ENCODE measurements around the gene HDAC9. TPM values are rescaled to one million over a fixed set of nuclear protein-coding genes. Genes with fewer than 3 reads are reported as not detected.

The HDAC9 gene
- total and polyA plus RNA-seq, 2 donors (not counting 1 experiment from before 2014, with no cell fraction given): 2.9 to 7.9 TPM

DNA sequence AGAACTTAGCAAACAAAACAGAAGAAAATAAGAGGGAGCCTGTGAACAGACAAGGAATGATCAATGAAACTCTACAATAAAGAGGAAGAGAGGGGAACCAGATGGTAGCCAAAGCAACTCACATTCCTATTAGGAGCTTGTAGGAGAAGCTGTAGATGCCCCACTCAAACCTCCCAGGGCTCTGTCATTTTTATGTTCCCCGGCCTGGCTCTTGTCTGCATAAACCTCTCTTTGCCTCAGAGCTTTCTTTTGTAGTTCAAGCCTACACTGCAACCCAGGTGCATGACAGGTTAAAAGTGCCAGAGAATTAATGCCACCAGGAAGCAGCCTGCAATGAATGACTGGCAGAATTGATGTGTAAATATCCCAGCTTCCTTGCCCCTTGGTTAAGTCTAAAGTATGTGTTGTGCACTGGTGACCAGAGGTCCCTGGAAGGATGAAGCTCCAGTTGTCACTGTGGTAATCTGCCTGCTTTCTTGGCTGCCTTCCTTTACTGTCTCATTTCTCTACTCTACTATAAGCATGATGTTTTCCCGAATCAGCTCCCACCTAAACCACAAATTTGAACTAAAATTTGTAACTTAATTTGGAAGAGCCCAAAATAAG is 40.4 kb downstream of the HDAC9 start:
- Histone ChIP-seq H3K4me1 (ENCODE audit: control insufficient read depth, extremely low read depth, insufficient read depth, low read length) (no peaks in the 10 kb centered on the region), H3K79me2 (ENCODE audit: control insufficient read depth, insufficient read depth, low read length) (no peaks in the 10 kb centered on the region), H4K20me1 (ENCODE audit: control insufficient read depth, extremely low read depth, insufficient read depth, low read length) (no peaks in the 10 kb centered on the region), H3K27me3 (ENCODE audit: control insufficient read depth, insufficient read depth, low read length) (no peaks in the 10 kb centered on the region), H3K4me2 (ENCODE audit: extremely low read depth, insufficient read depth, low read length) (no peak overlapping the region), H3K27ac (ENCODE audit: insufficient read depth, low read length) (no peak overlapping the region), H3K9me3 (ENCODE audit: control insufficient read depth, insufficient read depth, low read depth, low read length) (no peaks in the 10 kb centered on the region), H3K4me3 (replicated peaks in 1 of 4; ENCODE audit: control extremely low read depth in 1 of 4, insufficient read depth in 1 of 4, low read depth in 3 of 4, low read length in 4 of 4) (no peak overlapping the region), H3K9ac (ENCODE audit: insufficient read depth, low read length) (no peak overlapping the region), H3K36me3 (ENCODE audit: control insufficient read depth, insufficient read depth, low read length) (no peaks in the 10 kb centered on the region), H2AFZ (ENCODE audit: low read length) (no peak overlapping the region)
- TF ChIP-seq, protein P1, sequence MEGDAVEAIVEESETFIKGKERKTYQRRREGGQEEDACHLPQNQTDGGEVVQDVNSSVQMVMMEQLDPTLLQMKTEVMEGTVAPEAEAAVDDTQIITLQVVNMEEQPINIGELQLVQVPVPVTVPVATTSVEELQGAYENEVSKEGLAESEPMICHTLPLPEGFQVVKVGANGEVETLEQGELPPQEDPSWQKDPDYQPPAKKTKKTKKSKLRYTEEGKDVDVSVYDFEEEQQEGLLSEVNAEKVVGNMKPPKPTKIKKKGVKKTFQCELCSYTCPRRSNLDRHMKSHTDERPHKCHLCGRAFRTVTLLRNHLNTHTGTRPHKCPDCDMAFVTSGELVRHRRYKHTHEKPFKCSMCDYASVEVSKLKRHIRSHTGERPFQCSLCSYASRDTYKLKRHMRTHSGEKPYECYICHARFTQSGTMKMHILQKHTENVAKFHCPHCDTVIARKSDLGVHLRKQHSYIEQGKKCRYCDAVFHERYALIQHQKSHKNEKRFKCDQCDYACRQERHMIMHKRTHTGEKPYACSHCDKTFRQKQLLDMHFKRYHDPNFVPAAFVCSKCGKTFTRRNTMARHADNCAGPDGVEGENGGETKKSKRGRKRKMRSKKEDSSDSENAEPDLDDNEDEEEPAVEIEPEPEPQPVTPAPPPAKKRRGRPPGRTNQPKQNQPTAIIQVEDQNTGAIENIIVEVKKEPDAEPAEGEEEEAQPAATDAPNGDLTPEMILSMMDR (conservative IDR thresholded peaks at IDR 0.05 in 1 of 2, IDR thresholded peaks at IDR 0.05 in 1 of 2; ENCODE audit: low read depth in 1 of 2, low read length in 2 of 2): no peak
- TF ChIP-seq EZH2 (IDR thresholded peaks at IDR 0.05; ENCODE audit: low read length, missing control alignments): no peak
- DNase-seq (ENCODE audit: low read depth in 2 of 2): no peak

DNA sequence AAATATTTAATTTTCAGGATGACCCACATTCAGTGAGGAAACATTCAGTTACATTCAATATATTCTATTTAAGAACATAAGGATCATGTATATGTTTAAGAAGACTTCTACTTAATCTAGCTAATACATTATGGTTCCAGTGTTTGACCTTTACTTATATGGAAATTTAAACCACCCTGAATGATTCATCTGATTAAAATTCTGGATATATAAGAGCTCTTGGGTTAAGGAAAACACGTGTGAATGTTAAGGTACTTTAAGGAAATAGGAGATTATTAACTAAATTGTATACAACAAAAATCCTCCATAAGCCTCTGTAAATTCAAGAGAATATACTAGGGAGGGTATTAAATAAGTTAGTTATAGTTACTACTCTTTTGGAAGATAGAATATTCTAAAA is 40.9 kb downstream of the HDAC9 start:
- no peak overlapping the region for H3K4me3 ChIP-seq (replicated peaks in 1 of 4; ENCODE audit: control extremely low read depth in 1 of 4, insufficient read depth in 1 of 4, low read depth in 3 of 4, low read length in 4 of 4)
- H3K27me3 ChIP-seq (ENCODE audit: control insufficient read depth, insufficient read depth, low read length): no peaks in the 10 kb centered on the region
- DNase-seq (ENCODE audit: low read depth in 2 of 2): peak in 1 of 2 donors; percentile 8
- H4K20me1 ChIP-seq (ENCODE audit: control insufficient read depth, extremely low read depth, insufficient read depth, low read length): no peaks in the 10 kb centered on the region
- H3K36me3 ChIP-seq (ENCODE audit: control insufficient read depth, insufficient read depth, low read length): no peaks in the 10 kb centered on the region
- no peak overlapping the region for H3K4me2 ChIP-seq (ENCODE audit: extremely low read depth, insufficient read depth, low read length)
- H3K9me3 ChIP-seq (ENCODE audit: control insufficient read depth, insufficient read depth, low read depth, low read length): no peaks in the 10 kb centered on the region
- no peak overlapping the region for H2AFZ ChIP-seq (ENCODE audit: low read length)
- H3K9ac ChIP-seq (ENCODE audit: insufficient read depth, low read length): no peak overlapping the region
- H3K79me2 ChIP-seq (ENCODE audit: control insufficient read depth, insufficient read depth, low read length): no peaks in the 10 kb centered on the region
- no peak overlapping the region for H3K27ac ChIP-seq (ENCODE audit: insufficient read depth, low read length)
- H3K4me1 ChIP-seq (ENCODE audit: control insufficient read depth, extremely low read depth, insufficient read depth, low read length): no peaks in the 10 kb centered on the region
- no peak for TF ChIP-seq EZH2 (IDR thresholded peaks at IDR 0.05; ENCODE audit: low read length, missing control alignments)
- TF ChIP-seq, protein P1 (conservative IDR thresholded peaks at IDR 0.05 in 1 of 2, IDR thresholded peaks at IDR 0.05 in 1 of 2; ENCODE audit: low read depth in 1 of 2, low read length in 2 of 2): no peak

DNA sequence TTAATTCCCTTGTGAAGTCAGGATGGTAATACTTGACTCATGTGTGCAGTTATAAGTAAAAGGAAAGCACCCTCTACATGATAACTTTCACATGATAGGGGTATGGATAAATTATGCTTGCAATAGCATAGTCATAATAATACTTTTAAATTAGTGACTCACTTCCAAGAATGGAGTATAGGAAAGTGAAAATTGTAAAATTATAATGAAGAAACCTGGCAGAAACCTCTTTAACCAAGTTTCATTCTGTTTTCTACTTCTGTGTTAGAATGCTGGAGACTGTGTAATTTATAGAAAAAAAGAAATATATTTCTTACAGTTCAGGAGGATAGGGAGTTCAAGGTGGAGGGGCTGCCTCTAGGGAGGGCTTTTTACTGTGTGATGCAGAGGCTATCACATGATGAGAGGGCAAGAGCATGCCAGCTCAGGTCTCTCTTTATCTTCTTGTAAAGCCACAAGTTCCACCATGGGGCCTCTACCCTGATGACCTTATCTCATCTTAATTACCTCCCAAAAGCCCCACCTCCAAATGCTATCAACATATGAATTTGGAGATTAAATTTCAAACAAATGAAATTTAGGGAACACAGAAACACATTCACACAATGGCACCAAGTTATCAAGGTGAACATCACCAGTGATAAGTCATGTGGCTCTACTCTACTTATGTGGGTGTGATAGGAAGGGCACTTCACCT is 43.2 kb downstream of the HDAC9 start:
- Histone ChIP-seq H2AFZ (ENCODE audit: low read length) (no peak overlapping the region), H3K4me1 (ENCODE audit: control insufficient read depth, extremely low read depth, insufficient read depth, low read length) (peaks cover 2% of the 10 kb centered on the region), H3K36me3 (ENCODE audit: control insufficient read depth, insufficient read depth, low read length) (no peaks in the 10 kb centered on the region), H3K27me3 (ENCODE audit: control insufficient read depth, insufficient read depth, low read length) (no peaks in the 10 kb centered on the region), H3K9me3 (ENCODE audit: control insufficient read depth, insufficient read depth, low read depth, low read length) (no peaks in the 10 kb centered on the region), H3K79me2 (ENCODE audit: control insufficient read depth, insufficient read depth, low read length) (no peaks in the 10 kb centered on the region), H3K4me2 (ENCODE audit: extremely low read depth, insufficient read depth, low read length) (no peak overlapping the region), H3K4me3 (replicated peaks in 1 of 4; ENCODE audit: control extremely low read depth in 1 of 4, insufficient read depth in 1 of 4, low read depth in 3 of 4, low read length in 4 of 4) (no peak overlapping the region), H3K9ac (ENCODE audit: insufficient read depth, low read length) (no peak overlapping the region), H4K20me1 (ENCODE audit: control insufficient read depth, extremely low read depth, insufficient read depth, low read length) (no peaks in the 10 kb centered on the region), H3K27ac (ENCODE audit: insufficient read depth, low read length) (no peak overlapping the region)
- TF ChIP-seq EZH2 (IDR thresholded peaks at IDR 0.05; ENCODE audit: low read length, missing control alignments): no peak
- TF ChIP-seq, protein P1 (conservative IDR thresholded peaks at IDR 0.05 in 1 of 2, IDR thresholded peaks at IDR 0.05 in 1 of 2; ENCODE audit: low read depth in 1 of 2, low read length in 2 of 2): no peak
- DNase-seq (ENCODE audit: low read depth in 2 of 2): no peak

Measured in fibroblast of lung (primary cell).